ENCODE data around the gene LARGE2.

Gene LARGE2

GRCh38 chr11:45930951-45931570 lies 8.6 kb downstream of the LARGE2 start:
- Histone ChIP-seq H3K27ac (ENCODE audit: extremely low read depth, low read depth, low read length) (no peak overlapping the region), H3K4me1 (ENCODE audit: control insufficient read depth, insufficient read depth, low read length) (no peaks in the 10 kb centered on the region), H3K9me3 (ENCODE audit: control insufficient read depth, insufficient read depth, low read depth, low read length) (no peaks in the 10 kb centered on the region), H3K36me3 (ENCODE audit: control insufficient read depth in 2 of 2, insufficient read depth in 1 of 2, low read length in 2 of 2) (peaks cover 0 to 54% of the 10 kb centered on the region in 2 experiments; a peak in 1 of 3 replicates), H3K4me3 (ENCODE audit: low read depth, low read length) (no peak overlapping the region)
- no peak for TF ChIP-seq ZBTB49 (tag by site-specific recombination; IDR thresholded peaks at IDR 0.05; ENCODE audit: low read depth)
- TF ChIP-seq WT1 (tag by site-specific recombination; IDR thresholded peaks at IDR 0.05) = no peak
- TF ChIP-seq ZNF670 (tag by site-specific recombination; IDR thresholded peaks at IDR 0.05; ENCODE audit: low read depth) = no peak
- TF ChIP-seq ZBTB48 (tag by site-specific recombination; IDR thresholded peaks at IDR 0.05) = no peak
- TF ChIP-seq, protein P1, sequence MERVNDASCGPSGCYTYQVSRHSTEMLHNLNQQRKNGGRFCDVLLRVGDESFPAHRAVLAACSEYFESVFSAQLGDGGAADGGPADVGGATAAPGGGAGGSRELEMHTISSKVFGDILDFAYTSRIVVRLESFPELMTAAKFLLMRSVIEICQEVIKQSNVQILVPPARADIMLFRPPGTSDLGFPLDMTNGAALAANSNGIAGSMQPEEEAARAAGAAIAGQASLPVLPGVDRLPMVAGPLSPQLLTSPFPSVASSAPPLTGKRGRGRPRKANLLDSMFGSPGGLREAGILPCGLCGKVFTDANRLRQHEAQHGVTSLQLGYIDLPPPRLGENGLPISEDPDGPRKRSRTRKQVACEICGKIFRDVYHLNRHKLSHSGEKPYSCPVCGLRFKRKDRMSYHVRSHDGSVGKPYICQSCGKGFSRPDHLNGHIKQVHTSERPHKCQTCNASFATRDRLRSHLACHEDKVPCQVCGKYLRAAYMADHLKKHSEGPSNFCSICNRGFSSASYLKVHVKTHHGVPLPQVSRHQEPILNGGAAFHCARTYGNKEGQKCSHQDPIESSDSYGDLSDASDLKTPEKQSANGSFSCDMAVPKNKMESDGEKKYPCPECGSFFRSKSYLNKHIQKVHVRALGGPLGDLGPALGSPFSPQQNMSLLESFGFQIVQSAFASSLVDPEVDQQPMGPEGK (tag by site-specific recombination; IDR thresholded peaks at IDR 0.05) = no peak
- TF ChIP-seq ZBTB1 (tag by site-specific recombination; IDR thresholded peaks at IDR 0.05) = no peak
- TF ChIP-seq, protein P2, sequence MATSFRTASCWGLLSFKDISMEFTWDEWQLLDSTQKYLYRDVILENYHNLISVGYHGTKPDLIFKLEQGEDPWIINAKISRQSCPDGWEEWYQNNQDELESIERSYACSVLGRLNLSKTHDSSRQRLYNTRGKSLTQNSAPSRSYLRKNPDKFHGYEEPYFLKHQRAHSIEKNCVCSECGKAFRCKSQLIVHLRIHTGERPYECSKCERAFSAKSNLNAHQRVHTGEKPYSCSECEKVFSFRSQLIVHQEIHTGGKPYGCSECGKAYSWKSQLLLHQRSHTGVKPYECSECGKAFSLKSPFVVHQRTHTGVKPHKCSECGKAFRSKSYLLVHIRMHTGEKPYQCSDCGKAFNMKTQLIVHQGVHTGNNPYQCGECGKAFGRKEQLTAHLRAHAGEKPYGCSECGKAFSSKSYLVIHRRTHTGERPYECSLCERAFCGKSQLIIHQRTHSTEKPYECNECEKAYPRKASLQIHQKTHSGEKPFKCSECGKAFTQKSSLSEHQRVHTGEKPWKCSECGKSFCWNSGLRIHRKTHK (tag by site-specific recombination; IDR thresholded peaks at IDR 0.05) = no peak
- no peak for TF ChIP-seq ZNF112 (tag by site-specific recombination; IDR thresholded peaks at IDR 0.05)
- TF ChIP-seq ZNF544 (tag by site-specific recombination; IDR thresholded peaks at IDR 0.05) = no peak
- TF ChIP-seq ZNF174 (tag by site-specific recombination; IDR thresholded peaks at IDR 0.05) = no peak
- no peak for TF ChIP-seq ZNF416 (tag by site-specific recombination; IDR thresholded peaks at IDR 0.05)
- no peak for TF ChIP-seq ZNF23 (tag by site-specific recombination; IDR thresholded peaks at IDR 0.05; ENCODE audit: borderline replicate concordance)
- TF ChIP-seq OVOL3 (tag by site-specific recombination; IDR thresholded peaks at IDR 0.05) = no peak
- CTCF ChIA-PET = interaction anchor here (0.6 to 2.6 kb wide), 6 partner anchors 25 to 146 kb away, joined by 3 to 11 read pairs (median 6); no protein-coding TSS in a partner anchor
- POLR2A ChIA-PET = no interaction called here

- ChIA-PET POLR2A (no interaction called here), CTCF (interaction anchor here (2.4 to 2.6 kb wide), 2 partner anchors 33 to 75 kb away, joined by 10 to 11 read pairs; no protein-coding TSS in a partner anchor)
- Histone ChIP-seq H3K27ac (ENCODE audit: extremely low read depth, low read depth, low read length) (no peak overlapping the region), H3K4me3 (ENCODE audit: low read depth, low read length) (no peak overlapping the region), H3K4me1 (ENCODE audit: control insufficient read depth, insufficient read depth, low read length) (no peaks in the 10 kb centered on the region), H3K36me3 (ENCODE audit: control insufficient read depth in 2 of 2, insufficient read depth in 1 of 2, low read length in 2 of 2) (peaks cover 0 to 59% of the 10 kb centered on the region in 2 experiments; a peak in 1 of 3 replicates), H3K9me3 (ENCODE audit: control insufficient read depth, insufficient read depth, low read depth, low read length) (no peaks in the 10 kb centered on the region)
- TF ChIP-seq ZNF239 (tag by site-specific recombination; IDR thresholded peaks at IDR 0.05) = no peak
- TF ChIP-seq ZNF785 (tag by site-specific recombination; IDR thresholded peaks at IDR 0.05) = no peak
- TF ChIP-seq GFI1B (tag by site-specific recombination; IDR thresholded peaks at IDR 0.05) = no peak
- TF ChIP-seq ZNF10 (tag by site-specific recombination; IDR thresholded peaks at IDR 0.05) = no peak
- no peak for TF ChIP-seq MEIS1 (CRISPR knock-in tag; IDR thresholded peaks at IDR 0.05; ENCODE audit: borderline replicate concordance)
- no peak for TF ChIP-seq ZNF174 (tag by site-specific recombination; IDR thresholded peaks at IDR 0.05)
- TF ChIP-seq ZNF585B (tag by site-specific recombination; IDR thresholded peaks at IDR 0.05) = no peak
- TF ChIP-seq ZBTB21 (tag by site-specific recombination; IDR thresholded peaks at IDR 0.05) = no peak
- TF ChIP-seq ZNF366 (tag by site-specific recombination; conservative IDR thresholded peaks at IDR 0.05) = no peak
- no peak for TF ChIP-seq ZNF341 (tag by site-specific recombination; IDR thresholded peaks at IDR 0.05; ENCODE audit: low read depth)
- no peak for TF ChIP-seq ZNF449 (tag by site-specific recombination; IDR thresholded peaks at IDR 0.05)
- TF ChIP-seq ZBTB1 (tag by site-specific recombination; IDR thresholded peaks at IDR 0.05) = no peak
- TF ChIP-seq ZNF701 (tag by site-specific recombination; IDR thresholded peaks at IDR 0.05) = no peak
- TF ChIP-seq, protein P3, sequence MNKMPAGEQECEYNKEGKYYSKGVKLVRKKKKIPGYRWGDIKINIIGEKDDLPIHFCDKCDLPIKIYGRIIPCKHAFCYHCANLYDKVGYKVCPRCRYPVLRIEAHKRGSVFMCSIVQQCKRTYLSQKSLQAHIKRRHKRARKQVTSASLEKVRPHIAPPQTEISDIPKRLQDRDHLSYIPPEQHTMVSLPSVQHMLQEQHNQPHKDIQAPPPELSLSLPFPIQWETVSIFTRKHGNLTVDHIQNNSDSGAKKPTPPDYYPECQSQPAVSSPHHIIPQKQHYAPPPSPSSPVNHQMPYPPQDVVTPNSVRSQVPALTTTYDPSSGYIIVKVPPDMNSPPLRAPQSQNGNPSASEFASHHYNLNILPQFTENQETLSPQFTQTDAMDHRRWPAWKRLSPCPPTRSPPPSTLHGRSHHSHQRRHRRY (tag by site-specific recombination; IDR thresholded peaks at IDR 0.05) = no peak
These were observed 9.3 kb downstream of the LARGE2 start for GRCh38 chr11:45931739-45932138.
